HG02943 (cell line): ENCODE results near the gene ANKFN1.

ENCODE experiments used
- ATAC-seq: cut with Tn5 transposase; IDR thresholded peaks from one replicate; pipeline ENCODE4 v1.9.1; 2021; ENCODE audit warnings: mild to moderate bottlenecking, low read depth, moderate library complexity; ENCODE audit not compliant: unreplicated experiment

ANKFN1 gene, protein sequence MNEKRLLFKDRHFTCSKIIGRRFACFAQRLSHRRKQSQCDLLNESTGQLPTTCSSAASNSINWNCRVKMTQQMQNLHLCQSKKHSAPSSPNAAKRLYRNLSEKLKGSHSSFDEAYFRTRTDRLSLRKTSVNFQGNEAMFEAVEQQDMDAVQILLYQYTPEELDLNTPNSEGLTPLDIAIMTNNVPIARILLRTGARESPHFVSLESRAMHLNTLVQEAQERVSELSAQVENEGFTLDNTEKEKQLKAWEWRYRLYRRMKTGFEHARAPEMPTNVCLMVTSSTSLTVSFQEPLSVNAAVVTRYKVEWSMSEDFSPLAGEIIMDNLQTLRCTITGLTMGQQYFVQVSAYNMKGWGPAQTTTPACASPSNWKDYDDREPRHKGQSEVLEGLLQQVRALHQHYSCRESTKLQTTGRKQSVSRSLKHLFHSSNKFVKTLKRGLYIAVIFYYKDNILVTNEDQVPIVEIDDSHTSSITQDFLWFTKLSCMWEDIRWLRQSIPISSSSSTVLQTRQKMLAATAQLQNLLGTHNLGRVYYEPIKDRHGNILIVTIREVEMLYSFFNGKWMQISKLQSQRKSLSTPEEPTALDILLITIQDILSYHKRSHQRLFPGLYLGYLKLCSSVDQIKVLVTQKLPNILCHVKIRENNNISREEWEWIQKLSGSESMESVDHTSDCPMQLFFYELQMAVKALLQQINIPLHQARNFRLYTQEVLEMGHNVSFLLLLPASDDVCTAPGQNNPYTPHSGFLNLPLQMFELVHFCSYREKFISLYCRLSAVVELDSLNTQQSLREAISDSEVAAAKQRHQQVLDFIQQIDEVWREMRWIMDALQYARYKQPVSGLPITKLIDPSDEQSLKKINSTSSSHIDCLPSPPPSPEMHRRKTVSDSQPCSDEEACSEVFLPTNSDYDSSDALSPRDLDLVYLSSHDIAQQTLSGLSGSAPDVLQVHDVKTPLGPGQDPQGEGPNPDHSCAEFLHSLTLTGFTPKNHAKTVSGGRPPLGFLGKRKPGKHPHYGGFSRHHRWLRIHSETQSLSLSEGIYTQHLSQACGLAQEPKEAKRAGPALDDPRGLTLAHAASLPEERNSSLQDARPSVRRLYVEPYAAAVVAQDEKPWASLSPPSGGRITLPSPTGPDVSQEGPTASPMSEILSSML

DNA sequence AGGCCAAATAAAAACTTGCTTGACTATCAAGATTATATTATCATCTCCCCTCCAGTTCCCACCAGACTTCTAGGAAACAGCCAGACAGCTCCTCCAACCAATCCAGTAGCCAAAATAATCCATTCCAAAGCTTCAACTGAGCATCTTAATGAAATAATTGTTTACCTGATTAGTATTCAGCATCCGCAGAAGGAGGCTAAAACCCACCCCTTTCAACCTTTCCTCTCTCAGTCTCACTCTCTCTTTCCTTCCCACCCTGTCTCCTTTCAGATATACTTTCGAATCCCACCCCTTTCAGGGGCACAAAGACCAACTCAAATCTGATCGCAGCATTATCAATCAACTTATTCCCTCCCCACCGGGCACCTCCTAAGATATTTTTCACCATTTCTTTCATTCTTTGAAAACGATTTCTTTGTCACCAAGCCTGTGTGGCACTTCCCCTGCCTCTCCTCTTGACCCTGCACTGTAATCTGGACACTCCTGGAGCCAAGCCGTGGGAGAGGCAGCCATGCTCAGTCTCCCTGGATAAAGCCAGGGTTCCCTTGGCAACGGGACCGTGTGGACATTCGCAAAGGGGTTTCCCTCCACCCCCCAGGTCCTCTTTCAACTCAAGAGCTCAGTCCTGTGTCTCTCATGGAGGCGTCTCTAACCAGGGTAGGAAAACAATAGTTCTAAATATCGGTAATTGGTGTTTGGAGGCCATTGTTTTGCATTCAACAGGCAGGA, at the start of gene ANKFN1:
Gene ANKFN1 (plus strand): TSS at position 602 of the 729 bp plus-strand sequence. CDS start 59,193 bp downstream, outside the sequence.
- ATAC-seq = no peak

DNA sequence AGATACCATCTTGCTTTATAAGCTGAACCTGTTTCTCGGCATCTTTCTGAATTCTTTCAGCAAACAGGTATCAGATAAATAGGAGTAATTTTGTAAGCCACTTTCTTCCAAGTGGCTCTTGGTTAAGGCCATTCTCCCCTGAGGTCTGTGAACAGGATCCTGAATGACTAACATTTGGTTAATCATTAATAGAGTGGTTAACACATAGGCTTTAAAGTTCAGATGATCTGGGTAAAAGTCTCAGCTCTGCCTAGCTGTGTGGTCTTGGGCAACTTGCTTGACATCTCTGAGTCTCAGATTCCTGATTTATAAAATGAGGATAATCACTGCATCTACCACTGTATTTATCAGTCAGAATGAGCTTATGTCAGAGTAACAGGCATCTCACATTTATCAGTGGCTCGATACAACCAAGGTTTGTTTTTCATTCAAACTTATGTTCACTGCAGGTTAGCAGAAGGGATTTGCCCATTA, 44.4 kb upstream of the ANKFN1 start:
- ATAC-seq = peak; percentile 86

DNA sequence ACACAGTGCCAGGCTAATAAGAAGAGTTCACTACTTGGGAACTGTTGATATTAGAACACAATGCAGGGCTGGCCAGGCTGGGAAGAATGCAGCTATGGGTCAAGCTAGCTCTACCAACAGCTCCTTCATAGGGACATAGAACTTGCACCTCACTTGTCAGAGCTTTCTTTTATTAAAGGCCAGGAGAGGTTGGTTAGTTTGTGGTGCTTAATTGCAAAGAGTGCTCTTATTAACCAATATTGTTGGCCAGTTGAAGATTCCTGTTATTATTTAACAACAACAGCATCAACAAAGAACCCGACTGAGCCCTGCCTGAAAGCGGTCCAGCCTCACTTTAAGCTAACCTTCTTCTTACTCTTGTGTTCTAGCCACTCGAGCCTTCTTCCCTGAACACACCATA, 43.4 kb upstream of the ANKFN1 start:
- ATAC-seq = no peak

DNA sequence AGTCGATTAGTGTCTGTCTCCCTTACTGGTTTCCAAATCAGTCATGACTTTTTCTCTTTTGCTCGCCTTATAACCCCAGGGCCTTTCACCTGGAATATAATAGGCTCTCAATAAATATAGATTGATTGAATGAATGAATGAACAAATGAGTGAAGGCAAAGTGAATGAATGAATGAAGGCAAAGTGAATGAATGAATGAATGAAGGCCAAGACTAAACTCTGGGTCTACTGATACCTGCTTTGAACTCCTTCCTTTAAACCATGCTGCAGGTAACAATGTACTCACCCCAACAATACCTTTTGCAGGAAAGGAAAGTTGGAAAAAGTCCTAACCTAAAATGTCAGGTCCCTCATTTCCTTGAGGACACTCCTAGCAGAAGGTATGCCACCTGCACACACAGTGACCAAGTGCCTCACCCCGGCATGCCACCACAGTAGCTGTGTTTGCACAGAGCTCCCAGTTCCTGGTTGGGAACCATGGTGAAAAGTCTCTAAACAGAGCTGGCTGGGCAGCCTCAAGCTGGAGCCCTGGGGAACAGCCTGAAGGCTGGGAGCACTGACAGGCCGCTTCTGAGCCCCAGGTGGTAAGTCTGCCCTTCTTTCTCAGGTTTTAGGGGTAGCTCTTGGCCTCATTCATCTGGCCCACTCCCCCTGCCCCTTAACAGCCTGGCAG, 42.7 kb upstream of the ANKFN1 start:
- no peak for ATAC-seq

DNA sequence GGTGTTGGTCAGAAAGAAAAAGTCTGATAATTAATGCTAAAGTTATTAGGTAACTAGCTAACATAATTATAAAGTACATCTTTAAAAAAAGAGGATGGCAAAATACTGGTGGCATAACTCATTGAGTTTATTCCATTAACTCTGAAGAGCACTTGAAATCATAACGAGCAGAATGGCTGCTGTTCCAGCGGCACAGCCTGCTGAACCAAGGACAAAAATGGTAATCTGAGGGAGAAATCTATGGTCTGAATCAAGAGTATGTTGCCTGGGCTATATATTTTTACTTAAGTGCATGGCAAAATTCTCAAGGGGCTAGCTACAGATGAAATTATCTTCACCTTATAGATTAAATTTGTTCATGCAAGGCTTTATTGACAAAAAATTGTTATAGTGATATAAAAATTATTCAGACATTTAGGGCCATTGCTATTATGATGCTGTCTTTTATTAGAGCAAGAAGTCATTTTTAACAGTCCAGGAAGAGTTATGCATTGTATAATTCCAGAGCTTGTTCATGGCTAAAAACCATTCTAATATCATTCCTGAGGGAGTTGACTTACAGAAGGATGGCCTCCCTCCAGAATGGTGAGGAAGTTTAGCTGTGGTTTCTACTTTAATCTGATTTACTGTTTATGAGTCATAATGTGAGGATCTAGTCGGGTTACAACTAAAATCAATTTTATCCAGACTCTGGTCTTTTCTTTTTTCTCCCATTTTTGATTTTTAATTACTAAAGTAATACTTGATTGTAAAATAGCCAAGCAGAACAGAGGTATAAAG, 41.4 kb upstream of the ANKFN1 start:
- ATAC-seq = no peak

DNA sequence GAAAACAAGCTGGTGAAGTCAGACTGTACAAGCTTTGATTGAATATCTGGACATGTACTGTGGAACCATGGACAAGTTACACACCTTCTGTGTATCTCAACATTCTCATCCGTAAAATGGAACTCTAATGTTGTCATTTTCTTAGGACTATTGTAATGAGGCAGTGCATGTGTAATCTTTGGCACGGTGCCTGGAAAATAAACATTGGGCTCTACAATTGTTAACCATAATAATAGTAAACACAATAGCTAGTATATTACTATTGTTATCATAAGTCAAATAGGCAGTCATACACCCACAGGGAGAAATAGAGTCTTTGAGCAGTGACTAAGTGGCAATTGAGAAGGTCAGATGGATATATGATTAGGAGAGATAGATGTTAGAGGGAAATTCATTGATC, 39.8 kb upstream of the ANKFN1 start:
- no peak for ATAC-seq

DNA sequence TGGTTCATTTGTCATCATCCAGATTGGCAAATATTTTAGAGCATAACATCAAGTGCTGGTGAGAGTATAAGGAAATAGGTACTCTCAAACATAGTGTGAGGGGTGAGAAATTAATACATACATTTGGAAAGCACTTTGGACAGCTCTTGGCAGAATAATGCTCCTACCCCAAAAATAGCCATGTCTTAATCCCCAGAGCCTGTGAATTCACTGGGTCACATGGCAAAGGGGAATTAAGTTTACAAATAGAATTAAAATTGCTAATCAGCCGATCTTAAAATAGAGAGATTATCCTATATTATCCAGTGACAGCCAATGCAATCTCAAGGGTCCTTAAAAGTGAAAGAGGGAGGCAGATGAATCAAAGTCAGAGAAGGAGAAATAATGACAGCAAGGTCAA, 38.8 kb upstream of the ANKFN1 start:
- no peak for ATAC-seq

DNA sequence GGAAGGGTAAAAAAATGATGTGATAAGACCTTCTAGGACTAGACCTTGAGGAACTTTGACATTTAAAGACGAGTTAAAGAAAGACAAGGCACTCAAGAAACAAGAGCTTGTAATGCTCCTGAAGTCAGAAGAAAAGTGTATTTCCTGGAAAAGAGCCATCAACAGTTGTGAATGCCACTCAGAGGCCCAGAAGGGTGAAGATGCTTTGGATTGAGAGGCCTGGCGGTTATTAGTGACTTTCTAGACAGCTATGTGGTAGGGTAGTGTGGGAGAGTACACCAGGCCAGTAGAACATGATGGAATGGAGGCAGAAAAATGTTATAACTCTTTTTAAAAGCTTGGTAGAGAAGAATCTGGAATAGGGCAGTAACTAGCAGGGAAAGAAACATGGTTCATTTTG, 34.1 kb upstream of the ANKFN1 start:
- no peak for ATAC-seq

DNA sequence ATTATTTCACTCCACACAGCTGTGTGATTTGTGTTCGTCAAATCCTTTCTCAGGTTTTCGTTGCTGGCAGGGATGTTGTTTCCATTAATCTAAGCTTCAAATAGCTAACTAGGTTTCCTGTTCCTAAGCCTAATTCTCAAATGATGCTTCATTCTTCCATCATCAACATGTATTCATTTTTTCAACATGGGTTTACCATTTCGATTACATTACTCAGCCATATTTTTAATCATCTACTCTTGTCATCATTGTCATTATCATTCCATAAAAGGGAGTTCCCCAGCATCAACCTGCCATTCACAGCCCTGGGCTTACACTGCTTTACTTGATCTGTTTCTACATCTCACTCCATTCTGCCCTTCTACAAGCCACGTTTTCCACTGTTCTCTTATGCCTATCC, 33.3 kb upstream of the ANKFN1 start:
- no peak for ATAC-seq

DNA sequence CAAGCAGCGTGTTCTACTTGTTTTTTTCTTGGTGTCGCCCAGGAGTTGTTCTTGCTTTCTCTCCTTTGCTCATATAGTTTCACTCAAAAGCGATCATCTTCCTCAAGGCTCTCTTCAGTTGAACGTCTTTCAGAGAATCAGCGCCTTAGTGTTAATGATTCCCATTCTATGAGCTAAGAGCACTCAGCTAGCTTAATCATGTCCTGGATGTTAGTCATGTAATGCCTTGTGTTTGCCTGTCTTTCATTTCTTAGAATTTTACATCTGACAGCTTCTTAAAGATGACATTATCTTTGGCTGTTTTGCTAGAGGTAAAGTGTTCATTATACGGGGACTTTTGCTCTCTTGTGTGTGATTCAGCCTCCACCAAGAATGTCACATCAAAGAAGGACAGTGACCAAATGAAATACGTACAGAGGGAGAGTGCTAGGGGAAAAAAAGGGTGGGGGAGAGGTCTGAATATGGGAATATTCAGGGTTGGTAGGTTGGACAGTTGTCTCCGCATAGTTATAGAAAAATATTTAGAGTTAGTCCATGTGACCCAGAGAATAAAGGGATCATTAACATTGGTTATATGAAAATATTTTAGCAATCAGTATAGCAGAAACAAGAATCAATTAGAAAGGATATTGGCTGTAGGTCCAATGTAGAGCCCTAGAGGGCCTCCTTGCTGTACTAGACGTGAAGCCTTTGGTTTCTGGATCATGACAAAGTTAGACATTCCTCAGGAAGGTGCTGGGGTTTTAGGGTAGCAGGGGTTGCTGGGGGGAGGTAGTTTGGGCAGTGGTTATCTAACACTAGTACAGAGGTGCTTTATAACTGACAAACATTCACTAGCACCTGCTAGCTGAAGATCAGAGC, 31.9 kb upstream of the ANKFN1 start:
- no peak for ATAC-seq

DNA sequence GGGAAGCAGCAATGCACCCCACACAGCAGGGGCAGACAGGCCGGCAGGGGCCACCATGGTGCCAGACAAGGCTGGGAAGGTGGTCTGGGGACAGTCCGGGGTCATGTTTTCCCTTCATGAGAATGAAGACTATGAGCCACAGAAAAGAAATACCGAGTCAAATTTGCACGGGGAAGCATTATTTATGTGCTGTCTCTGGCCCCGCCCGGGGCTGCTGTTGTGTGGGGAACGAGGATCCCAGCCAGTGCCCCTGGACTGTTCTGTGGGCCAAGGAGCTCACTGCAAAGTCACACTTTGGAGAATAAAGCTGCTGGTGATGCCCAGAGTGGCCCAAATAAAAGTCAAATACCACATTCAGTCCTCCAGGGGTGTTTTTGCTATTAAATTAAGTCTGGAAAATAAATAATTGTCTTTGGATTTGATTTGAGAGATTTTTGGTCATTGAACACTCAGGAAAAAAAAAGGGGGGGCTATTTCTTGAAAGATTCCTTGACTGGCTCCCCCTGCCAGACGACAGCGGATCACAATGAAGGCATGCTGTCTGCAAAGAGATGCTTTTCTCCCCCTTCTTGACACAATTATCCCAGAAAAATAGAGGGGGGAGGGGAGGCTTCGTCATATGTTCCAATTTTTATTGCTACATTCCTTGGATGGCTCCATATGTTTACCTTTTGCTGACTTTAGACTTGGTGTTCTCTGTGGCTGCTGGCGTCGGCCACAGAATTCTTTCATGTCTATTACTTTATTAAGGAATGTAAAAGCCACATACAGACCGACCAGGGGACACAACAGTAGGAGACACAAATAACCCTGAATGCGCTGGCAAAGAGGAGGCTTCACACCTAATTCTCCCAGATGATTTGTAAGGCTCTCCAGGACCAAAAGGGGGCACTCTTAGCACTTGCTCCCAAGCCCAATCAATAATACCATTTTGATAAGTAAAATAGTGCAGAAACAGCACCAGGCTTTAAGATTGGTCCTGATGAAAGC, 27.1 kb upstream of the ANKFN1 start:
- no peak for ATAC-seq

DNA sequence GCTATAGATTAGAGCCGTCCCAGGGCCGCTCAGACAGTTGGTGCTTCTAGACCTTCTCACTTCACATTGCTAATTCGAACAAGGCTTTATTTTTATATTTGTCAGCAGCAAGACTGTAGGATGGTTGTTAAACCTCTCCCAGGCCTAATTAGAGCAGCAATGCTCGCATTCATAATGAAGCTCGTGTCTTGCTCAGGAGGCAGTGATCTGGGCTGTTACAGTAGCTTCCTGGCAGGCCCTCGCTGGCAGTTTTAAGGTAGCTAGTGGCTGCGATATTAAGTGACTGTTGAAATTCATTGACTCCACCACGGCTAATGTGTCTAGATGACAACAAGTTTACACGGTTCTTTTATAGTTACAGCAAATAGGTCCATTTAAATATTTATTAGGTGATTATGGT, 23.2 kb upstream of the ANKFN1 start:
- no peak for ATAC-seq

DNA sequence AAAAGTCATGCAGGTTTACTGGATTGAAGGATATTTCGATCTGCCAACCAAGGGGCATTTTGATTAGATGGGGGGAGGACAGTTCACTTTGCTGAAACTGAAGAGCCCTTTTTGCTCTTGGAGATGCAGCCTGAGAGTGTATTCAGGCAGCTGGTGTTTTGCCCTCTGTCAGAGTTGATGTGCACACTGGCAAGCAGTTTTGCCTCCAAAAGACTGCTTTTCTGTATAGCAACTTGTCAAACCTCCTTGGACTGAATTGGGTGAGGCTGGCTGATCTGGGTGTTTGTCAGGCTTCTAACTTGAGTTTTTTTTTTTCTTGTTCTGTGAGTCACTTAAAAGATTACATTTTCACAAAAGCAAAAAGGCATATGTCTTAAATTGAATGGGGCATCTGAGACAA, 22.6 kb upstream of the ANKFN1 start:
- ATAC-seq = no peak

DNA sequence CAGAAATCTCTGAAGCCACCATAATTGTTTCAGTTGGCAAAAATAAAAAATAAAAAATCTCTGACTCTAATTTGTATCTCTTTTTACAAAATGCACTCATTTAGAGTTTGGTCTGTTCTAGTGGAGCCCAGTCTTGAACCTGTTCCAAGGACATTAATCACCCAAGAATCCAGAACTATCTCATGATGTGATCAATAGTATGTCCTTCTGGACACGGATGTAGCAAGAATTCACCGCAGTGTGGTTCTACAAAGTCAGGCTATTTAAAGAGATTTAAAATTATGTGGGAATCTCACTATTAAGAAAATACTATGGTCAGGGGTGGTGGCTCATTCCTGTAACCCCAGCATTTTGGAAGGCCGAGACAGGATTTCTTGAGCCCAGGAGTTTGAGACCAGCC, 21.8 kb upstream of the ANKFN1 start:
- ATAC-seq = no peak

DNA sequence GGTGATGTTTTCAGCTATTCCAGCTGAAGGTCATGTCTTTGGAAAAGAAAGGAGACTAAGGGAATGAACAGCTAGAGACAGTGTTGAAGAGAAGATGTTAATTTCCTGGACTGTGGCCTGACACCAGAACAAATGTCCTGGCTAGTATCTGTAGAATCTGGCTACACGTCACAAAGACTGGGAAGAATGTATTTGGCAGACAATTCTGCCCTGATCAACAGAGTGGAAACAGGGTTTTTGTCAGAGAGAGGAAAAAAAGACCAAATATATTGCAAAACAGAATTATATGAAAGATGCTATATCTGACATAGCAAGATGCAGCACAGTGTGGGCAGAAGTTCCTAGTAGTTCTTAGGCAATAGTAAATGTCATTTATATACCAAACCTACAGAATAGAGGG, 17.0 kb upstream of the ANKFN1 start:
- no peak for ATAC-seq

DNA sequence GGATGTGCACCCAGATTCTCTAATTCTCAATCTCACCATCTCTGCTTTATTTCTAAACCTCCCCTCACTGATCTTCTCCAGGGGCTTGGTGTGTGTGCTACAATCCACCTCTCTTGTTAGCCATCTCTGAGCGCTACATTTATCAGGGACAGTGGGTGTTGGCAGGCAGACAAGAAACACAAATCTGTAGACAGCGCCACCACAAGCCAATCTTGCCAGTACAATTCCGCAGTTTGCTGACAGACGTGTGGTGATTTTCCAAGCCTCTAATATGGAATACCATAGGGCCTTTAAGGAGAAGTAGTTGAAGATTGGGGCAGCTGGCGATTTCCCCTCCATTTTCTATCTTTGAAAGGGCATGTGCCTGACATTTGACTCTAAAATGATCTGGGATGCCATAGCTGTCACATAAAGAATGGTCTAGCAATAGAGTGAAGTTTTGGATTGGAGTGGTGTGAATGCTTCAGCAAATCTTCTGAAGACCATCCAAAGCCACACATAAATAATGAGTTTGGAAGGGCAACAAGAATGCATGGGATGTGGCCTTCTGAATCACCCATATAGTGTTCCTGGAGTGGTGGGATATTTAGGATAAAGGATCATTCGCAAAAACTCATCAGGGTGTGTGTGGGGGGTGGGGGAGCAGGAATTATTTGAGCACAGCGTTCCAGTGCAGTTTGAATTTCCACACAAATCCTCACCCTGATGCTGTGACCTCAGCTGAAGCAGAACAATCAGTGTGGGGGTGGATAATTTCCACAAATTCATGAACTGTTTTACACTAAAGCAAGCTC, 12.0 kb upstream of the ANKFN1 start:
- no peak for ATAC-seq
